ENCODE measurements around the gene MRPL55. TPM values are rescaled to one million over a fixed set of nuclear protein-coding genes. Genes with fewer than 3 reads are reported as not detected.

The MRPL55 gene
- total and polyA plus RNA-seq, 2 experiments from 2014 or later, result 57.5 to 95.1 TPM

DNA sequence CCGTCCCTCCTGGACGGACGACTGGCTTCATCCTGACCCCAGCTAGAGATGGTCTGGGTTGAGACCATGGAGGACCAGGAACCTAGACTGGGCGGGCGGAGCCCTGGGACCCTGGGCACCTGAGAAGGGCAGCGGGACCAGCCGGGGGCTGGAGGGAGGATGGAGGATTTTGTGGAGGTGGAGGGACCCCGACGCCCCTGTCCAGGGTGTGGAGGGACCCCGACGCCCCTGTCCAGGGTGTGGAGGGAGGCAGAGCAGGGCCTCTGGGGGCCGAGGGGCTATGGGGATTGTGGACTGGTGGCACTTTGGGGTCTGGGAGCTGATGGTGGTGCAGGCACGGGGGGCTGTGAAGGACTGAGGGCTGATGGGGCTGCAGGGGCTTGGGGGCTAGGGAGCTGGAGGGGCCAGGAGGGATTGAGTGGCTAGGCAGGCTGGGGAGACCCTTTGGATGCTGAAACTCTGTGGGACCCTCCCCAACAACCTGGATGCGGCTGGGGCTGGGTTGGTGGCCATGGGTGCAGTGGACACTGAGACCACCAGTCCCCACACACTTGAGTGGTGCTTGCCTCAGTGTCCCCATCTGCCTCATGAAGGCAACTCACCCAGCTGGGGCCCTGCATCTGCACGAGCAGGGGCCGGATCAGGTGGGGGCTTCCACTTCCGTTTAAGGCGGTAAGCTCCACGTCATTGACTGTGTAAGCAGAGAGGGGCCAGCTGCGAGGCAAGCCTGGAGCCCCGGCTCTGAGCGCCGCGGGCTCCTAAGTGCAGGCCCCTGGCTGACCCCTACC, 48.0 kb upstream of the MRPL55 start:
- Histone ChIP-seq H3K4me3 (no peak overlapping the region), H3K4me1 (ENCODE audit: insufficient read depth) (peaks cover 7% of the 10 kb centered on the region; the same call in 1 of the 2 replicates), H3K4me2 (ENCODE audit: unreplicated experiment) (no peak overlapping the region), H2AFZ (no peak overlapping the region), H3K27ac (no peak overlapping the region), H4K20me1 (ENCODE audit: insufficient read depth) (no peaks in the 10 kb centered on the region), H3K9me2 (ENCODE audit: insufficient read depth) (no peaks in the 10 kb centered on the region), H3K9me3 (ENCODE audit: low read depth) (no peaks in the 10 kb centered on the region), H3K27me3 (replicated peaks; ENCODE audit: insufficient read depth) (no peaks in the 10 kb centered on the region), H3K79me2 (ENCODE audit: insufficient read depth) (no peaks in the 10 kb centered on the region), H3F3A (ENCODE audit: insufficient read depth) (no peaks in the 10 kb centered on the region), H3K9ac (no peak overlapping the region), H3K36me3 (ENCODE audit: low read depth) (no peaks in the 10 kb centered on the region)
- WGBS, 2 experiments (ENCODE audit: low coverage in 1 of 2, low lambda C conversion rate in 2 of 2, missing lambda C conversion rate in 2 of 2), result 53 to 62% methylated on average over 20 to 24 of the region's 24 CpGs
- no peak for TF ChIP-seq EZH2 (IDR thresholded peaks at IDR 0.05; ENCODE audit: insufficient read depth, poor library complexity, severe bottlenecking)
- no peak for TF ChIP-seq EZH2phosphoT487 (IDR thresholded peaks at IDR 0.05; ENCODE audit: insufficient read depth, low read depth)
- no peak for DNase-seq
- in situ Hi-C loops (cut with MboI), result no loop called here

DNA sequence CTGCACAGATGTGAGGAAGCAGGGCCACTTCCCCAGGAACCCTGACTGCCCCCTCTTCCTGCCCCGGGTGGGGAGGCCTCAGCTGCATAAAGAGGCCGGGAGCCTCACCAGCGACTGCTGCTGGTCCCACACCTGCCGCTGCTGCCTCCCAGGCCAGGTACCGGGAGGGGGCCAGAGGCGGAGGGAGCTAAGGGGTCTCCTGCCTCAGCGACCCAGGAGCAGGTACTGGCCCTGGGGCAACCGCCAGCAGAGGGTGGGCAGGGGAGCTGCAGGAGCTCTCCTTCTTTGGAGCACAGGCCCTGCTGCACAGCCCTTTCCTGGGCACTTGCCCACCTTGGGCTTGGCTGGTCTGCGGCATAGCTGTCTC, 47.4 kb upstream of the MRPL55 start:
- Histone ChIP-seq H3K79me2 (ENCODE audit: insufficient read depth) (no peaks in the 10 kb centered on the region), H3F3A (ENCODE audit: insufficient read depth) (no peaks in the 10 kb centered on the region), H3K9me2 (ENCODE audit: insufficient read depth) (no peaks in the 10 kb centered on the region), H3K36me3 (ENCODE audit: low read depth) (no peaks in the 10 kb centered on the region), H3K4me1 (ENCODE audit: insufficient read depth) (0 out of 2 replicates have a peak, but pooled peaks cover under 1% of the 10 kb centered on the region), H2AFZ (no peak overlapping the region), H3K4me3 (no peak overlapping the region), H3K27ac (no peak overlapping the region), H3K9ac (no peak overlapping the region), H4K20me1 (ENCODE audit: insufficient read depth) (no peaks in the 10 kb centered on the region), H3K9me3 (ENCODE audit: low read depth) (no peaks in the 10 kb centered on the region), H3K4me2 (ENCODE audit: unreplicated experiment) (no peak overlapping the region), H3K27me3 (replicated peaks; ENCODE audit: insufficient read depth) (no peaks in the 10 kb centered on the region)
- 60 to 67% methylated on average over 8 to 9 of the region's 9 CpGs for WGBS, 2 experiments (ENCODE audit: low coverage in 1 of 2, low lambda C conversion rate in 2 of 2, missing lambda C conversion rate in 2 of 2)
- in situ Hi-C loops (cut with MboI), result no loop called here
- no peak for TF ChIP-seq EZH2phosphoT487 (IDR thresholded peaks at IDR 0.05; ENCODE audit: insufficient read depth, low read depth)
- TF ChIP-seq EZH2 (IDR thresholded peaks at IDR 0.05; ENCODE audit: insufficient read depth, poor library complexity, severe bottlenecking), result no peak
- no peak for DNase-seq

DNA sequence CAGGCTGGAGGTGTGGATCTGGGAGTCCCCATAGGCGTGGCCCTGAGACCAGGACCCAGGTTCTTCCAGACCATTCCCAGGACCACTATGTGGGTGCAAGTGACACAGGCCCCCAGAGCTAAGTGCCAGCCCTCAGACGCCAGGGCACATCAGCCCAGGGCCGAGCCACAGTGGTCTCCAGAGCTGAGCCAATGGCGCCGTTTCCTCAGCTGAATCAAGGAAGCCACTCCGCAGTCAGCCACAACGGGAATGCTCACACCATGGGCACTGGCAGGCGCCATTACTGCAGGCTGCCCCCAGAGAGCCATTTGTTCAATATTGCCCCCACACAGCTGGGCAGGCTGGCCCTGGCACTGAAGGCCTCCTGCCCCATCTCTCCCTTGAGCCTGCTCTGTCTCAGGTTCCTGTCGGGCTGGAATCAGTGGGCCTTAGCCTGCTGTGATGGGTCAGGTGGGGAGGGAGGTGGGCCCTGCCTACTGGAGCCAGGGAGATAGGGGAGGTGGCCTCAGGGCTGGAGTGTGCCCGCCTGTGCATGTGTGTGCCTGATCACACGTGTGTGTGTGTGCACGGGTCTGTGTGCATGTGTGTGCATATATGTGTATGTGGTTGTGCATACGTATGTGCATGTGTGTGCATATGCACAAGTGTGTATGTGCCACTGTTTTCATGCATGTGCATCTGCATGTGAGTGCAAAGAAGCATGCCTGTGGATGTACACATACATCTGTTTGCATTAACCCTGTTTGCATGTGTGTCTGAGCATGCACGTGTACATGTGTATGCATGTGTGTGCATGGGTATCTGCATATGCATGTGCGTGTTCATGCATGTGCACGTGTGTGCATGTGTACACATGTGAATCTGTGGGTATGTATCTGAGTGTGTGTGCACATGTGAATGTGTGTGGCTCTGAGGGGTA, 46.8 kb upstream of the MRPL55 start:
- H3K36me3 ChIP-seq (ENCODE audit: low read depth), result no peaks in the 10 kb centered on the region
- WGBS, 2 experiments (ENCODE audit: low coverage in 1 of 2, low lambda C conversion rate in 2 of 2, missing lambda C conversion rate in 2 of 2), result 79 to 80% methylated on average over 16 of the region's 16 CpGs

DNA sequence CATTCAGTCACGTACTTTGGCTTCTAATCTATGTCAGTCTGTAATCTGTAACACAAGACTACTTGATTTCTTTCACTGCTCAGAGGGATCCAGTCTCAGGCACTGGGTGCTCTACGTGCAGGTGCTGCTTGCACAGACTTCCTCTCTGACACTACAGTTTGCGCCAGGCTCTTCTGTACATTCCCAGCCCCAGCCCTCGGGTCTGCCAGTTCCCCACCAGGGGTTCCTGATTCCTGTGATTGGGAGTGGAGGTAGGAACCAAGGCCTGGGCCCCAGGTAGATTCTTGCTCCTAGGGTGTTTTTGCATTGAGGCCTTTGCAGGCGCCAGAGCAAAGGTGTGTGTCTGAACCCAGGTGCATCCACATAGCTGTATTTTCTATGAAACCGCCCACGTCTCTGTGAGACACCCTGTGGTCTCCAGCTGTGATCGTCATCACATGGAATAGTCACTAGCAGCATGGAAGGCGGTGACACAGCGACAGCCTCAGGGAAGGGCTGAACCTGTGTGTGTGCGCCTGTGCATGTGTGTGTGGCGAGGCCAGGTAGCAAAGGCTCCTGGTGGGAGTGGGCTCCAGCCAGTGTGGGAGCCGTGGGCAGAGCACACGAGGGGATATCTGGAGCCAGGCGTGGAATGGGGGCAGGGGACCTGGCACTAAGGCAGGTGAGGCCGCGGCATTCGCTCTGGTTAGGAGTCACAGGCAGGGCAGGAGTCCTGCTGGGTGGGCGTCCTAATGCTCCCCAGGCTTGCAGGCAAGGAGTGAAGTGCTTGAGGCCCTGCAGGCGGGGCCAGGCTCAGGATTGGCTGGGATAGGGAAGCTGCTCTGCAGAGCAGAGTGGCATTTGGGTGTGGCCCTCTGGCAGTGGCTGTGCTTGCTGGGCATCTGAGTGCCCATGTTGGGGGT, 45.8 kb upstream of the MRPL55 start:
- no peak overlapping the region for H3K27ac ChIP-seq
- no peaks in the 10 kb centered on the region for H3K9me3 ChIP-seq (ENCODE audit: low read depth)
- no peak overlapping the region for H3K9ac ChIP-seq
- TF ChIP-seq EZH2 (IDR thresholded peaks at IDR 0.05; ENCODE audit: insufficient read depth, poor library complexity, severe bottlenecking) (no peak), EZH2phosphoT487 (IDR thresholded peaks at IDR 0.05; ENCODE audit: insufficient read depth, low read depth) (no peak)
- DNase-seq, result no peak
- H3K4me2 ChIP-seq (ENCODE audit: unreplicated experiment), result no peak overlapping the region
- no peaks in the 10 kb centered on the region; the same call in 1 of the 2 replicates for H3F3A ChIP-seq (ENCODE audit: insufficient read depth)
- no peaks in the 10 kb centered on the region for H3K27me3 ChIP-seq (replicated peaks; ENCODE audit: insufficient read depth)
- H3K4me3 ChIP-seq, result no peak overlapping the region
- H4K20me1 ChIP-seq (ENCODE audit: insufficient read depth), result no peaks in the 10 kb centered on the region
- 81 to 84% methylated on average over 20 of the region's 20 CpGs for WGBS, 2 experiments (ENCODE audit: low coverage in 1 of 2, low lambda C conversion rate in 2 of 2, missing lambda C conversion rate in 2 of 2)
- peaks cover 13% of the 10 kb centered on the region for H3K4me1 ChIP-seq (ENCODE audit: insufficient read depth)
- no peaks in the 10 kb centered on the region for H3K36me3 ChIP-seq (ENCODE audit: low read depth)
- no peaks in the 10 kb centered on the region for H3K9me2 ChIP-seq (ENCODE audit: insufficient read depth)
- in situ Hi-C loops (cut with MboI), result no loop called here
- H3K79me2 ChIP-seq (ENCODE audit: insufficient read depth), result peaks cover 2% of the 10 kb centered on the region; the same call in 1 of the 2 replicates
- no peak overlapping the region for H2AFZ ChIP-seq

More for the DNA sequence above, 46.8 kb upstream of the MRPL55 start:
- H3K9me2 ChIP-seq (ENCODE audit: insufficient read depth), result no peaks in the 10 kb centered on the region
- no peak for DNase-seq
- H3K9ac ChIP-seq, result no peak overlapping the region
- no peaks in the 10 kb centered on the region for H4K20me1 ChIP-seq (ENCODE audit: insufficient read depth)
- no peaks in the 10 kb centered on the region for H3K79me2 ChIP-seq (ENCODE audit: insufficient read depth)
- H3K9me3 ChIP-seq (ENCODE audit: low read depth), result no peaks in the 10 kb centered on the region
- in situ Hi-C loops (cut with MboI), result no loop called here
- no peak overlapping the region for H3K4me3 ChIP-seq
- H3K27ac ChIP-seq, result no peak overlapping the region
- no peak for TF ChIP-seq EZH2phosphoT487 (IDR thresholded peaks at IDR 0.05; ENCODE audit: insufficient read depth, low read depth)
- no peak overlapping the region for H2AFZ ChIP-seq
- H3K4me1 ChIP-seq (ENCODE audit: insufficient read depth), result peaks cover 5% of the 10 kb centered on the region; the same call in 1 of the 2 replicates
- H3K4me2 ChIP-seq (ENCODE audit: unreplicated experiment), result no peak overlapping the region
- no peaks in the 10 kb centered on the region; the same call in 1 of the 2 replicates for H3F3A ChIP-seq (ENCODE audit: insufficient read depth)
- H3K27me3 ChIP-seq (replicated peaks; ENCODE audit: insufficient read depth), result no peaks in the 10 kb centered on the region
